GM12892 (cell line): ENCODE measurements around the gene PKIG.
"Not testable (repeated sequence)": the region's sequence is repeated elsewhere in the genome, so short reads cannot be mapped to it uniquely, and the experiment has no call there.

ENCODE experiments used
- DNase-seq: peaks from one replicate; pipeline ENCODE4 v3.0.0; 2011; ENCODE audit not compliant: insufficient read length
- FAIRE-seq: peaks from 2 replicates; lab custom pipeline; 2011; peaks lifted over from hg19 to GRCh38; lab: Jason Lieb, UNC
- POLR2A ChIP-seq: IDR thresholded peaks from 2 replicates; pipeline ENCODE4 v1.6.1; 2011; ENCODE audit warnings: low read depth, low read length, control low read depth
- POLR2AphosphoS5 ChIP-seq: IDR thresholded peaks from 2 replicates; pipeline ENCODE4 v1.6.1; 2011; ENCODE audit warnings: low read depth, low read length, control low read depth
- TAF1 ChIP-seq: IDR thresholded peaks from 2 replicates; pipeline ENCODE4 v1.6.1; 2011; ENCODE audit warnings: low read depth, mild to moderate bottlenecking, control low read depth, low read length, borderline replicate concordance

The PKIG gene

DNA sequence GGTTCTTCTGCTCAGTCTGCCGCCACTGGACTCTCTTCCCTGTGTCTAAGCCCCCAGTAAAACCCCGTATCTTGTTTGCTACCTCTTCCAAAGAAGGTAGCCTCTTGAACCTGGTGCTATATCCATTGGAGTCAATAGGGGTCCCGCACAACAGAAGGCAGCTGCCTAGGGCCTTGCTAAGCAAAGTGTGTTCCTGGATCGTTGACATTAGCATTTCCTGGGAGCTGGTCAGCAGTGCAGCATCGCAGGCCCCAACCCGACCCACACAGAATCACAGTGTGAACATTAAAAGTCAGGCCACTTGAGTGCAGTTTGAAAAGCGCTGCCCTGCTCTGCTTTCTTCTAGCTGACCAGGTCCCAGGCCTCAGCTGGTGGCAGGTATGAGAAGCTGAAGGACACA lies 66.2 kb downstream of the PKIG start:
- FAIRE-seq (no peak), DNase-seq (no peak)
- TF ChIP-seq POLR2AphosphoS5 = no peak
- no peak for TF ChIP-seq POLR2A
- no peak for TF ChIP-seq TAF1

DNA sequence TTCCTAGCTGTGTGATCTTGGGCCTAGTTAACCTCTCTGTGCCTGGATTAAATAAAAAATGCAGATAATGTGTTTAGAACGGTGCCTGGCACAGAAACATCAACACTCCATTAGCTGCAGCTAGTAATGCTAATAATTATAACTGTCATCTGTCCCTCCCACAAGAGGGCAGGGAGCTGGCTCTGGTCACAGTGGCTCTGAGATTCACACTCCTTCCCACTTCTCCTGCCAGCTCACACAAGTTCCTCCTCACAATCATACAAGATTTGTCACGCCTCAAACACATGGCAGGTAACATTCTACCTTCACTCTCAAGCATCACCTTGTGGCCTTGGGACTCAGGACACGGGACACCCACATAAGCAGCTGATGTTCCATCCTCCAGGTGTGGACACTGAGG lies 66.7 kb downstream of the PKIG start:
- no peak for DNase-seq
- TF ChIP-seq POLR2AphosphoS5 (no peak), POLR2A (no peak), TAF1 (no peak)
- no peak for FAIRE-seq

DNA sequence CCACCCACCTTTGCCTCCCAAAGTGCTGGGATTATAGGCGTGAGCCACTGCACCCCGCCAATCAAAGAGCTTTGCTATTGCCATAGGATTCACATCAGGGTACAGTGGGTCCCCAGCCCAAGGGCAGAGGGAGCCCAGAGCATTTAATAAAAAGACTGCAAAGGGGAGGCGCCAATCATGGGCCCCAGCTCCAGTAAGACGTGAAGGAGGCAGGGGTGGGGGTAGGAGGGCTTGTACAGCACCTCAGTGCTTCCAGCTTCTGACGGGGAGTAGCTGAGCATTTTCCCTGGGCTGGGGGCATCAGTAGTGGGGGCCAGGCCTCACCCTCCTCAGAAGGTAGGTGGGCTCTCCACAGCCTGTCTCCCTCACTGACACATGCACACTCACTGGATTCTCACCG lies 67.6 kb downstream of the PKIG start:
- FAIRE-seq (no peak), DNase-seq (no peak)
- TF ChIP-seq POLR2A = no peak
- TF ChIP-seq POLR2AphosphoS5 = no peak
- TF ChIP-seq TAF1 = no peak

DNA sequence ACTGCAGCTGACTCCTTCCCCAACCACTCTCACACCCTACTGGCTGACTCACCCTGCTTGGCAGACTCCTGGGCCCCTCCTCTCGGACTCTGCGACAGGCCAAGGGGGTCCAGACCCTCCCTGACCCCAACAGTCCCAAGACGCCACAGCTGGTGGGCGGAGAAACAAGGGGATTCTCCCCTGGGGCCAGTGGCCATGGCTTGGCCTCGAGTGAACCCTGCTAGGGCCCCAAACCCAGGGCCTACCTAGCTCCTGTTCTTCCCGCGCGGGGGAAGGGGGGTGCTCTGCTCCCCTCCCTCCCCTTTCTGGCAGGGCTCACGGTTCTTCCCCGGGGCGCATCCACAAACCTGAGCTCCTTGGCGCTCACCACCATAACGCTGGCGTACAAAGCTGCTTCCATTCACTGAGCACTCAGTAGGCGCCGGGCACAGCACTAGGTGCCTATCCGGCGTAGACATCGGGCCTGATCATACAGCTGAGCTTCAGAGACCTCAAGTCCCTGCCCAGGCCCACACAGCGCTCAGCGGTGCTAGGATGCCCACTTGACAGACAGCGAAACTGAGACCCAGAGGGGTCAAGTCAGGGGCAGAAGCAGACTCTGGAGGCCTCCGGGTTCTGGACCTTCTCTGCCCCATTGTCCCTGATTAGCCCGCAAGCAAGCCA lies 68.5 kb downstream of the PKIG start:
- no peak; the same call in 1 of the 2 replicates for TF ChIP-seq POLR2A
- TF ChIP-seq POLR2AphosphoS5 = 0 out of 2 replicates have a peak, but pooled peaks have one; percentile 37
- FAIRE-seq (peak; percentile 65), DNase-seq (no peak)

DNA sequence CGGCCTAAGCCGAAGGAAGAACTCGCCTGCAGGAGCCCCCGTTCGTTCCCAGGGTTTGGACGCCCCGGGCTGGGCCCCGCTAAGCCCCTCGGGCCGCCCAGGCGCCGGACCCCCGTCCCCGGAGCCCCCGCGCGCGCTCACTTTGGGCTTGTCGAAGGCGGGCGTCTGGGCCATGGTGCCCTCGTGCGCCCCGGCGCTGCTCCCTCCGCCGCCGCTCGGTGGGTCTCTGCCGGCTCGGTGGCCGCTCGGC lies 69.0 kb downstream of the PKIG start:
- DNase-seq (no peak), FAIRE-seq (no peak)
- TF ChIP-seq POLR2A (peak; percentile 59; the same call in 1 of the 2 replicates), TAF1 (no peak)

DNA sequence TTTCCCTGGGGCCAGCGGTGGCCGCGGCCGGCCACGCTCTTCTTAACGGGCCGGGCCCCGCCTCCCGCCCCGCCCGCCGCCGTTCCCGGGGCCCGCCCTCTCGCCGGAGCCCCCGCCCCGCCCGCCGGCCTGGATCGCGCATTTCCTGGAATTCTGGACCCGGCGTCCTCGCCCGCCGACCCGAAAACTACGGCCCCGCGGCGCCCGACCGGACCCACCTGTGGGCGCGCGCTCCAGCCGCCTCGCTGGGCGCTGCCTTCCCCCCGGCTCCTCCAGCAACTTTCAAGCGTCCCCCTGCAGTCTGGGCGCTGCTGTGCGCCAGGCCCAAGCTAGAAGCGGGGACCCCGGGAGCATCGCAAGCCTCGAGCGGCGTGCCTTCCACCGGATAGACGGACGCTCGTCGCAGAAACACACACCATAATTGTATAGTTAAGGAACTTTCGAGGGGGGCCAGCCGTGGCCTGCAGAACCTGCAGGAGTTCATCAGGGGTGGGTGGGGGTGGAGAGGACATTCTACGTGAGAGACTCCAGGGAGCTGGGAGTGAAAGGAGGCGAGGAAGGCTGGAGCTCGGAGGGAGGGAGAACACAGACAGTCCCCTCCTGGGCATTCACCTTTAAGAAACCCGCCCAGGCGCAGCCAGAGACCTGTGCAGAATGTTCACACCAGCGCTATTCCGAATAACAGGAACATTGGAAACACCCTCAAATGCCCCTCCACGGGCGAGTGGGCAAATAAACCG lies 69.5 kb downstream of the PKIG start, which contains the start of gene ADA:
Gene ADA, minus strand, starts transcription at position 16 of the 740 bp plus-strand sequence. CDS start 92 bp downstream, outside the sequence.
- DNase-seq (no peak), FAIRE-seq (peak; percentile 84)
- TF ChIP-seq POLR2AphosphoS5 (no peak), POLR2A (no peak; the same call in 1 of the 2 replicates), TAF1 (no peak; the same call in 1 of the 2 replicates)

DNA sequence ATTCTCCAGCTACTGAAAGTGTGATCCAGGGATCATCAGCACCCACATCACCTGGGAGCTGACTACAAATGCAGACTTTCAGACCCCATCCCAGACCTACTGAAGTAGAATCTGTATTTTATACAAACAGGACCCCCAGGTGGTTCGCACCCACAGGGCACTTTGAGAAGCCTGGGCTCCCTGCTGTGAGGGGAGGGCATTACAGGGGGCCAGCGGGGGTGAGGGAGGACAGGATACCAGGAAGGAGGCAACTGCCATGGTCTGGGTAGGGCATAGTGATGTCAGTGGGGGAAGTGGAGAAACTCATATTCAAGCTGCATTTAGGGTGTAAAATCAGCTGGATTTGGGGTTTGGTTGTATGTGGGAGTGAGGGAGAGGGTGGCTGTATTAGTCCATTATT lies 71.2 kb downstream of the PKIG start:
- no peak for DNase-seq
- FAIRE-seq = no peak
- TF ChIP-seq TAF1 = no peak
- TF ChIP-seq POLR2AphosphoS5 = no peak
- TF ChIP-seq POLR2A = no peak

DNA sequence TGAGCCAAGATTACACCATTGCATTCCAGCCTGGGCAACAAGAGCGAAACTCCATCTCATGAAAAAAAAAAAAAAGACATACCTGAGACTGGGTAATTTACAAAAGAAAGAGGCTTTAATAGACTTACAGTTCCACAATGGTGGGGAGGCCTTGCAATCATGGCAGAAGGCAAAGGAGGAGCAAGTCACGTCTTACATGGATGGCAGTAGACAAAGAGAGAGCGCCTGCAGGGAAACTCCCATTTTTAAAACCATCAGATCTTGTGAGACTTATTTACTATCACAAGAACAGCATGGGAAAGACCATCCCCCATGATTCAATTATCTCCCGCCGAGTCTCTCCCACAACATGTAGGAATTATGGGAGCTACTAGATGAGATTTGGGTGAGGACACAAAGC lies 71.8 kb downstream of the PKIG start:
- not testable (repeated sequence) for DNase-seq, FAIRE-seq

DNA sequence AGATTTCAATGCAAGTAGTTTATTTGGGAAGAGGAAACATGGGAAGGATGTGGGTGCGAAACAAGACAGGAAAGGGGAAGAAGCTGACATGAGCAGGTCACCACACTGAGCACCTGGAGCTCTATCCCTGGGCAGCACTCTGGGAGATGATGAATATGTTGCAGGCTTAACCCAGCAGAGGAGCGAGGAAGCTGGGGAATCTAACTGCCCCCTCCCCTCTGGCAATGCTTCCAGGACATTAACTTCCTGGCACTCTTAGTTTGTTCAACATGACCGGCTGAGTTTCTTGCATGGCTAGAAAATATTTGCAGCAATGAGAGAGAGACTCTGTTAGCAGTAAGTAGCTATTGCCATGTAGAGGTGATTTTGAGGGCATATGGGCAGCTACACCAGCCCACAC lies 74.1 kb downstream of the PKIG start:
- TF ChIP-seq POLR2AphosphoS5 = no peak
- TF ChIP-seq TAF1 = no peak
- TF ChIP-seq POLR2A = no peak
- FAIRE-seq (no peak), DNase-seq (no peak)

DNA sequence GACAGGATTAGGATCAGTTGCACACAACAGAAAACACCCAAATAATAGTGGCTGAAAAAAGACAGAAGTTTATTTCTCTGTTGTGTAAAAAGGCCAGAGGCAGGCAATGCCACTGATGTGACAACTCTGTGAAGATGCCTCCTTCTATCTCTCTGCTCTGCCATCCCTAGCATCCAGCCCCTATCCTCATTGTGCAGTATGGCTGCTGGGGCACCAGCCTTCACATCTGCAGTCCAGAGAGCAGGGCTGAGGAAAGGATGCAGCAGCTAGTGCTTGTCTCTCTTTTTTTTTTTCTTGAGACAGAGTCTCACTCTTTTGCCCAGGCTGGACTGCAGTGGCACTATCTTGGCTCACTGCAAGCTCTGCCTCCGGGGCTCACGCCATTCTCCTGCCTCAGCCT lies 75.5 kb downstream of the PKIG start:
- DNase-seq (no peak), FAIRE-seq (no peak)
- TF ChIP-seq POLR2AphosphoS5 (no peak), POLR2A (no peak), TAF1 (no peak)

DNA sequence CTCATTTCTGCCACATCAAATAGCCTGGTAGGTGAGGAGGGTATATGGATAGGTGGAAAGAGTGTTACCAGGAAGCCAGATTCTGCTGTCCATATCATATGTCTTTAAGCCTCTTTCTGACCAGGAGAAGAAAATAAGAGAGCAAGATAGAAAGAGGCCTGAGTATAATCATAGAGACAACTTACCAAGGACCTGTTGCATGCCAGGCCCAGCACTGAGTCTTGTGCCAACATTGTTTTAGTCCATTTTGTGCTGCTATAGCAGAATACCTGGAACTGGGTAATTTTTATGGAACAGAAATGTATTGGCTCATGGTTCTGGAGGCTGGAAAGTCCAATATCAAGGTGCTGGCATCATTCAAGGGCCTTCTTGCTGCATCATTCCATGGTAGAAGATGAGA lies 76.4 kb downstream of the PKIG start:
- no peak for FAIRE-seq

DNA sequence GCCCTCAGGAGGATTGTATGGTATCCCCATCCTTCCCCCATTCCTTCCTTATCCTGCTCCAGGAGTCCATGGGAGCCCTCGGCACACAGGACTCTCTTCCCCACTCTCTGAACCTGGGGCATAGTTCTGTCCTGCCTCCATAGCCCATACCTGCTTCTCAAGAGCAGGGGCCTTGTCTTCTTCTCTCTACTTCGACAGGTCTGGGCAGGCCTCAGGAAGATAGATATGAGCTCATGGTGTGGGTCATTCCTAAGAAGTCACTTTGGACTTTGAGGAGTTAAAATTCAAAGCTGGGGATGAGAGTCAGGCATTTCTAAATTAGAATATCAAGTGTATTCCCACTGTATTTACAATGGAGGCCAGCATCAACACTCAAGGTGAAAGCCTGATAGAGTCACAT lies 77.6 kb downstream of the PKIG start:
- FAIRE-seq = no peak
- TF ChIP-seq TAF1 (no peak), POLR2AphosphoS5 (no peak), POLR2A (no peak)
- DNase-seq = no peak

More for the DNA sequence above, 76.4 kb downstream of the PKIG start:
- TF ChIP-seq POLR2A = no peak
- no peak for TF ChIP-seq TAF1
- no peak for TF ChIP-seq POLR2AphosphoS5
- no peak for DNase-seq

DNA sequence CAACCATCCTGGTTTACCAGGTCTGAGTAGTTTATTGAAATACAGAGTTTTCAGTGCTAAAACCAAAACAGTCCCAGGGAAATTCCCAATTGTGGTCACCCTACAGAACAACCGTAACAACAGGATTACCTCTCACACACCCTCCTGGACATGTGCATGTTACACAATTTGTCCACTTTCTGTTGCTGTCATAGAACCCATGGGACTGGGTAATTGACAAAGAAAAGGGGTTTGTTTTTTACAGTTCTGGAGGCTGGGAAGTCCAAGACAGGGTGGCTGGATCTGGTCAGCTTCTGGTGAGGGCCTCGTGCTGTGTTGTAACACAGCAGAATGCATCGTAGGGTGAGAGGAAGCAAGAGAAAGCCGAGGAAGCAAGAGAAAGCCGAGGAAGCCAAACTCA lies 78.2 kb downstream of the PKIG start:
- FAIRE-seq (no peak), DNase-seq (no peak)
- no peak for TF ChIP-seq POLR2A
